ENCODE results near the gene TUBA4A. TPM values are rescaled to one million over a fixed set of nuclear protein-coding genes. Genes with fewer than 3 reads are reported as not detected.

Gene TUBA4A
- total RNA-seq, 4 donors from 2014 or later, result 39.2 to 101 (median 70.8) TPM

- Histone ChIP-seq H3K4me1 (peaks cover 11 to 17% (median 14%) of the 10 kb centered on the region in 4 donors), H3K36me3 (no peaks in the 10 kb centered on the region), H3K9me3 (no peaks in the 10 kb centered on the region), H3K27me3 (no peaks in the 10 kb centered on the region), H3K27ac (peak overlapping the region in 3 of 4 donors; percentile 14 to 62 (median 46)), H3K4me3 (no peak overlapping the region)
- in situ Hi-C loops (cut with MboI; ENCODE audit: low pct_ligation_motif_present in 1 of 4, low pct_unique_long_range_greater_than_20kb in 1 of 4, low sequenced_read_pairs in 3 of 4) (no loop called here), intact Hi-C loops (cut with DNase I; ENCODE audit: low total_unique reads) (no loop called here)
- 41 to 63% methylated on average over 3 to 6 of the region's 6 CpGs for WGBS, 2 donors (ENCODE audit: low coverage in 1 of 2)
- TF ChIP-seq CTCF (IDR thresholded peaks at IDR 0.05), result no peak
- no peak for TF ChIP-seq EP300 (IDR thresholded peaks at IDR 0.05; ENCODE audit: low read depth)
- TF ChIP-seq POLR2AphosphoS5 (IDR thresholded peaks at IDR 0.05), result no peak
- no peak for TF ChIP-seq POLR2A (IDR thresholded peaks at IDR 0.05)
- no peak for DNase-seq
Observed at GRCh38 chr2:219274361-219274921, 20.7 kb upstream of the TUBA4A start.

GRCh38 chr2:219273937-219274336, 20.2 kb upstream of the TUBA4A start:
- no peaks in the 10 kb centered on the region for H3K9me3 ChIP-seq
- intact Hi-C loops (cut with DNase I; ENCODE audit: low total_unique reads) (no loop called here), in situ Hi-C loops (cut with MboI; ENCODE audit: low pct_ligation_motif_present in 1 of 4, low pct_unique_long_range_greater_than_20kb in 1 of 4, low sequenced_read_pairs in 3 of 4) (no loop called here)
- DNase-seq, result no peak
- TF ChIP-seq POLR2A (IDR thresholded peaks at IDR 0.05) (no peak), EP300 (IDR thresholded peaks at IDR 0.05; ENCODE audit: low read depth) (no peak), CTCF (IDR thresholded peaks at IDR 0.05) (no peak), POLR2AphosphoS5 (IDR thresholded peaks at IDR 0.05) (no peak)
- H3K4me3 ChIP-seq, result no peak overlapping the region
- no peaks in the 10 kb centered on the region for H3K27me3 ChIP-seq
- WGBS, 2 donors (ENCODE audit: low coverage in 1 of 2), result 0 to 85% methylated on average over 1 to 3 of the region's 3 CpGs
- H3K27ac ChIP-seq, result peak overlapping the region in 2 of 4 donors; percentile 46 to 62
- no peaks in the 10 kb centered on the region for H3K36me3 ChIP-seq
- peaks cover 11 to 20% (median 14%) of the 10 kb centered on the region in 4 donors for H3K4me1 ChIP-seq

- intact Hi-C loops (cut with DNase I; ENCODE audit: low total_unique reads) (no loop called here), in situ Hi-C loops (cut with MboI; ENCODE audit: low pct_ligation_motif_present in 1 of 4, low pct_unique_long_range_greater_than_20kb in 1 of 4, low sequenced_read_pairs in 3 of 4) (no loop called here)
- DNase-seq, result no peak
- no peaks in the 10 kb centered on the region for H3K27me3 ChIP-seq
- peaks cover 3 to 12% (median 6%) of the 10 kb centered on the region in 4 donors for H3K4me1 ChIP-seq
- TF ChIP-seq POLR2A (IDR thresholded peaks at IDR 0.05) (no peak), EP300 (IDR thresholded peaks at IDR 0.05; ENCODE audit: low read depth) (no peak), CTCF (IDR thresholded peaks at IDR 0.05) (no peak), POLR2AphosphoS5 (IDR thresholded peaks at IDR 0.05) (no peak)
- H3K9me3 ChIP-seq, result no peaks in the 10 kb centered on the region
- H3K27ac ChIP-seq, result no peak overlapping the region
- no peak overlapping the region for H3K4me3 ChIP-seq
- 73 to 100% methylated on average over 1 to 2 of the region's 2 CpGs for WGBS, 2 donors (ENCODE audit: low coverage in 1 of 2)
- H3K36me3 ChIP-seq, result no peaks in the 10 kb centered on the region
Observed at GRCh38 chr2:219272995-219273394, 19.3 kb upstream of the TUBA4A start.

GRCh38 chr2:219272356-219272755, 18.6 kb upstream of the TUBA4A start:
- Histone ChIP-seq H3K27ac (no peak overlapping the region), H3K36me3 (no peaks in the 10 kb centered on the region), H3K9me3 (no peaks in the 10 kb centered on the region), H3K4me1 (peaks cover 0 to 6% (median 3%) of the 10 kb centered on the region in 4 donors), H3K4me3 (no peak overlapping the region), H3K27me3 (no peaks in the 10 kb centered on the region)
- intact Hi-C loops (cut with DNase I; ENCODE audit: low total_unique reads) (no loop called here), in situ Hi-C loops (cut with MboI; ENCODE audit: low pct_ligation_motif_present in 1 of 4, low pct_unique_long_range_greater_than_20kb in 1 of 4, low sequenced_read_pairs in 3 of 4) (no loop called here)
- 90 to 100% methylated on average over 2 to 4 of the region's 4 CpGs for WGBS, 2 donors (ENCODE audit: low coverage in 1 of 2)
- DNase-seq, result no peak
- TF ChIP-seq POLR2AphosphoS5 (IDR thresholded peaks at IDR 0.05) (no peak), CTCF (IDR thresholded peaks at IDR 0.05) (no peak), EP300 (IDR thresholded peaks at IDR 0.05; ENCODE audit: low read depth) (no peak), POLR2A (IDR thresholded peaks at IDR 0.05) (no peak)
